ENCODE data around the gene RIPK3. TPM values are rescaled to one million over a fixed set of nuclear protein-coding genes. Genes with fewer than 3 reads are reported as not detected.

RIPK3 gene
- total RNA-seq, 1 experiment from 2014 or later = 0.35 TPM

GRCh38 chr14:24364841-24365240 is 25.1 kb upstream of the RIPK3 start:
- Histone ChIP-seq H2BK5ac (ENCODE audit: insufficient read length, low read length) (no peak overlapping the region), H3K79me2 (ENCODE audit: insufficient read depth, low read length) (no peaks in the 10 kb centered on the region), H3K56ac (ENCODE audit: insufficient read length, low read depth, low read length) (no peak overlapping the region), H3K27ac (ENCODE audit: insufficient read length, low read depth, low read length) (no peak overlapping the region), H3K18ac (ENCODE audit: insufficient read length, low read depth, low read length) (no peak overlapping the region), H3T11ph (ENCODE audit: low read length) (no peak overlapping the region), H2BK20ac (ENCODE audit: low read depth, low read length, poor library complexity, severe bottlenecking) (no peak overlapping the region), H4K5ac (ENCODE audit: insufficient read length, low read depth, low read length) (no peak overlapping the region), H4K91ac (ENCODE audit: insufficient read length, low read depth, low read length) (no peak overlapping the region), H4K20me1 (ENCODE audit: control insufficient read depth, insufficient read depth, insufficient read length) (no peaks in the 10 kb centered on the region), H3K23ac (ENCODE audit: insufficient read length, low read depth, low read length) (no peak overlapping the region), H3K27me3 (ENCODE audit: insufficient read depth, low read length) (no peaks in the 10 kb centered on the region; the same call in 1 of the 2 replicates), H3K4me2 (ENCODE audit: insufficient read depth, insufficient read length, low read length) (no peak overlapping the region), H3K23me2 (ENCODE audit: insufficient read length, low read depth, low read length, poor library complexity, severe bottlenecking) (peaks cover 19% of the 10 kb centered on the region), H3K9ac (ENCODE audit: extremely low read depth, insufficient read length, low read length) (no peak overlapping the region), H3K4ac (ENCODE audit: low read depth, low read length) (no peak overlapping the region), H3K9me3 (ENCODE audit: control insufficient read depth, low read depth, low read length) (no peaks in the 10 kb centered on the region), H3K79me1 (ENCODE audit: insufficient read depth, low read depth, low read length, poor library complexity, severe bottlenecking) (no peaks in the 10 kb centered on the region), H4K8ac (replicated peaks; ENCODE audit: insufficient read length, low read depth, low read length) (no peak overlapping the region), H3K14ac (ENCODE audit: insufficient read depth, low read length) (no peak overlapping the region), H2BK15ac (ENCODE audit: low read depth, low read length) (no peak overlapping the region), H2BK12ac (ENCODE audit: insufficient read length, low read depth, low read length) (no peak overlapping the region), H2BK120ac (ENCODE audit: low read depth, low read length, poor library complexity, severe bottlenecking) (no peak overlapping the region), H2AFZ (ENCODE audit: low read length) (no peak overlapping the region), H3K4me1 (ENCODE audit: insufficient read depth, low read length) (no peaks in the 10 kb centered on the region; the same call in 1 of the 2 replicates), H2AK5ac (ENCODE audit: insufficient read length, low read length) (no peak overlapping the region)
- Mint-ChIP-seq H3K27me3 (ENCODE audit: low read depth) (peaks cover 49% of the 10 kb centered on the region), H3K4me3 (no peak overlapping the region), H3K27ac (no peak overlapping the region), H3K4me1 (peaks cover 16 to 17% of the 10 kb centered on the region in 2 experiments), H3K36me3 (ENCODE audit: insufficient read depth in 1 of 3, low read depth in 3 of 3) (no peaks in the 10 kb centered on the region), H3K9me3 (no peaks in the 10 kb centered on the region)
- DNase-seq = no peak
- TF ChIP-seq CTCF (conservative IDR thresholded peaks at IDR 0.05) = no peak
- no CpG with 5 or more reads among the region's 1 CpG for WGBS (ENCODE audit: extremely low coverage, insufficient read length, low lambda C conversion rate)
